HG03460 (cell line): Measurements from ENCODE around the gene PEX5.
"Not testable (repeated sequence)": the region's sequence is repeated elsewhere in the genome, so short reads cannot be mapped to it uniquely, and the experiment has no call there.

Experiments used
- ATAC-seq: cut with Tn5 transposase; IDR thresholded peaks from one replicate; pipeline ENCODE4 v1.9.1; 2021; ENCODE audit not compliant: unreplicated experiment

The PEX5 gene

DNA sequence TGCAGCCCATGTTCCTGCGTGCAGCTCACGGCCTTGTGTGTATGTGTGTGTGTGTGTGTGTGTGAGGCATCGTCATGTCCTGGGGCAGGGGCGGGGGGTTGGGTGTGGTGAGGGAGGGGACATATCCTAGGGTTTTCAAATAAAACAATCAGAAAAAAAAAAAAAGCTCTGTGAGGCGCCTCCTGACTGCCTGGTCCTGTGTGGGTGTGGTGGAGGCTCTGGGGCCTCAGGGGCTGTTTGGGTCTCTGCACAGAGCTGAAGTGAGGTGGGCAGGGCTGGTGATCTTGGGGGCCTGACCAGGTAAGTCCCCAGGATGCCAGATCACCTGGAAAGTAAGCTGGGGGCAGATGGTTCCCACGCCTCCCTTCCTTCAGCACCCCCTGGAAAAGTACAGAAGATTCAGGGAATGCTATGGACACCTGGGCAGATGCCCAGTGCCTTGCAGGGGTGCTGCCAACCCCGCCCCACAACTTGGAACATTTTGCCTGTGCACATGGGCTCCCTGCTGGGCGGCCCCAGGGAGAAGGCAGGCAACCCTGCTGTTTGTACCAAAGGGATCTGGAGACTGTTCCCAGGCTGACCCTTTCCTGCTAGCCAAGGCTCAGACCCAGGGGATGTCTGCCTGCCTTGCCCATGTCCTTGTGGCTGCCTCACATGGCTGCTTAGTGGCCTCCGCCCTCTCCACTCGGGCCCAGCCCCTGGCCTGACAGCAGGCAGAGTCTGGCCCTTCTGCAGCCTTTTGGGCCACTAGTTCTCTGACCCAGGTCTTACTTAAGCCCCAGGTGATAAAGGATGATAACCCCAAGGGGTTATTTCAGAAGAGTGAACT, 30.5 kb upstream of the PEX5 start:
- ATAC-seq, result no peak

DNA sequence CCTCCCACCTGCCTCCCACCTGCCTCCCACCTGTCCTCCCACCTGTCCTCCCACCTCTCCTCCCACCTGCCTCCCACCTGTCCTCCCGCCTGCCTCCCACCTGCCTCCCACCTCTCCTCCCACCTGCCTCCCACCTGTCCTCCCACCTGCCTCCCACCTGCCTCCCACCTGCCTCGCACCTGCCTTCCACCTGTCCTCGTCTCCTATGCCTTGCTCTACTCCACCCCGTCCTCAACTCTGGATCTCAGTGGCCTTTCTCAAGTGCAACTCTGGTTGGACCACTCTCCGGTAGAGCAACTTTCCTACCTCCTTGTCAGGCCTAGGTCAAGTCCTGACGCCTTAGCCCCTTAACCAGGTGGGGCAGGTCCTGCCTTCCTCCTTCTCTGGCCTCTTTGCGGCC, 29.3 kb upstream of the PEX5 start:
- no peak for ATAC-seq

DNA sequence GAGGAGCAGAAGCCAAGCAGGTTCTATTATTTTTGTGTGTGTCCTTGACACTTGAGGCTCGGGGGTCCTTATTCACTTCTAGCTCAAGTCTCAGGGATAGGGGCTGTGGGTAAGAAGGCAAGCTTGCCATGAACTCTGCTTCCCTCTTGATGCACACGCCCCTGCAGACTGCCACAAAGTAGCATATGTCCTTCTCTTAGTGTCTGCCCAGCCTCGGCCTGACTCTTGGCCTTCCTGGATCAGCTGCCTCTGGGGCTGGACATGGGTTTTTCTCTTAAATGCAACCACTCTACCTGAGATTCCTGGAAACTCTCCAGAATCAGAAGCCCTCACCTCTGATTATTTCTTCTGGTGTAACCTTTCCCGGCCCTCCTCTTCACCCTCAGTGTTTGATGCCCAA, 28.2 kb upstream of the PEX5 start:
- ATAC-seq, result no peak

DNA sequence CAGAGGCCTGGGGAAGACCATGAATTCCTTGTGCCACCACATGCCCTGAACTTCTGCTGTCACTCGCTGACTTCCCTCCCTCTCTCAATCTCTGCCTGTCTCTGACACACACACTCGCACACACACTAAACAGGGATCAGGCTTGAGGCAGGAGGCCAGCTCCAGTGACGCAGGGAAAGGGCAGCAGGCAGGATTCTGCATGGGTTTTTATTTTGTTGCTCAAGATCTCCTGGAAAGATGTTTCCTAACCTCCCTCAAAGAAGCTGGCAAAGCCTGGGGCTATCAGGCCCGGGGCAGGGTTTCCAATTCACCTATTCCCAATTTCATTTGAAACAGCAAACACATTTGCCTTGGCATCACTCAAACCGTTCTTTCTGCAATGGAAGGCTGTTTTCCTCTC, 27.7 kb upstream of the PEX5 start:
- no peak for ATAC-seq

DNA sequence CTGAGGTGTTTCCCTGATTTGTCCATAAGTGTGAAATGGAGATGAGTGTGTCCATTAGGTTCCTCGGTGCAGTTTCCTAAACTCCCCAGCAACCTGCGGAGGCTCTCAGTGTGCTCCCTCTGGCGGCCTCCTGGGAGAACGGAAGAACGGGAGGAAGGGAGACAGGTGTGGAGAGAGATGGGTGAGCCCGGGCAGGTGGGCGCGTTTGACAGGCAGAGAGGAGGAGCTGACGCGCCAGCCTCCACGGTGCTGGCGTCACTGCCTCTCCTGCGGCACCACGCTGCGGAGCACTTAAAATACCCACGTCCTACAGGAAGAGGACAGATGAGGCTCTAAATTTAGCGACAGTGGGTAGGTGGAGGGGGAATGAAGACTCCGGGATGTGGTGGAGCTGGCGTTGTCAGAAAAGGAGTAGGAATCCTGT, 26.8 kb upstream of the PEX5 start:
- no peak for ATAC-seq

DNA sequence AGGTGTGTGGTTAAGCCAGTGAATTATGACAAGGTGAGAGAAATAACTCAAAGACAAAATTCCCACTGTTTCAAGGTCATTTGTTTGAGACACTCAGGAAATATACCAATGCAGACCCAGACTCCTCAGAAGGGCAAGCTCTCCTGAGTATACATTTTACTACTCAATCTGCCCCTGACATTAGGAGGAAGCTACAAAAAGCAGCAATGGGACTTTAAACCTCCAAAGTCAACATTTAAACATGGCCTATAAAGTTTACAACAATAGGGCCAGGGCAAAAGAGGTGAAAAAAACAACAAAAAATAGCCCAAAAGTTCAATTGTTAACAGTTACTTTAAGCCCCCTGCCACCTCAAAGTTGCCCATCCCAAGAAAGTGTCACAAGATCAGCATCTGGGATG, 19.5 kb upstream of the PEX5 start:
- ATAC-seq, result no peak

DNA sequence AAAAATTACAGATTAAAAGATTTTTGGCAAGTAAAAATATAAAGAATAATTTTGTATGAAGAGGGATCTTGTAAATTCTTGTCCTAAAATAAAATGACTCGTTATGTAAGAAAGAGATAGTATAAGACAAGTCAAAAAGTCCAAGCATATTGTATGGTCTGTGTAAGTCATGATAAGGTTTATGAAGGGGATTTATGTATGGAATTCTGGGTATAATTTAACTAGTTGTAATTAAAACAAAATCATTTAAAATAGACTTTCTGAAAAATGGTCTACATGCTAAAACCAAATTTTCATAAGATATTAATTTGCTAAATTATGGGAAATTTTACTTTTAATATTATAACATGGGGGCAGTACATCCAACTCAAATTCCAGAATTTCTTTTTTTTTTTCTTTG, 17.6 kb upstream of the PEX5 start:
- no peak for ATAC-seq

DNA sequence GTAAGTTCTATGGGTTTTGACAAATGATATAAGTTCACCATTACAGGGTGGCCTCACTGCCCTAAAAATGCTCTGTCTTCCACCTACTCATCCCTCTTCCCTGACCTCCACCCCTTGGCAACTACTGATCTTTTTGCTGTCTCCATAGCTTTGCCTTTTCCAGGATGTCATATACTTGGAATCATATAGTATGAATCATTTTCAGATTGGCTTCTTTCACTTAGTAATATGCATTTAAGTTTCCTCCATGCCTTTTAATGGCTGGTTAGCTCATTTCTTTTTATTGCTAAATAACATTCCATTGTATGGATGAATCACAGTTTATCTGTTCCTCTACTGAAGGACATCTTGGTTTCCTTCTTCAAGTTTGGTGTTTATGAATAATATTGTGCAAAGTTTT, 14.0 kb upstream of the PEX5 start:
- no peak for ATAC-seq

DNA sequence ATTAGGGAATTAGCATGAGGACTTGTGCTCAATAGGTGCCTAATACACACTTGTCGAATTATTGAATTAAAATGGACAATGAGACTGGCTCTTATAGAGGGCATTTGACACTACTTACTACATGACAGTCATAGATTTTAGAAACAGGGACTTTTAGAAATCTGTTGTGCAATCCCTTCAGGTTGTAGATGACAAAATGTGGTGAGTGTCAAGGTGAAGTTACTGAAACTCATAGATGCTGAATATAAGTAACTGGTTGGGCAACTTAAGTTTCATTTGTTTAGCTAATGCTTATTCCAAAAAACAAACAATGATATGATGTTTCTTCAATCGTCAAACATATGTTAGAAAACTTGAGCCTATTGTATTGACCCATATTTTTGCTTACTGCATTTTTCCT, 12.9 kb upstream of the PEX5 start:
- no peak for ATAC-seq

DNA sequence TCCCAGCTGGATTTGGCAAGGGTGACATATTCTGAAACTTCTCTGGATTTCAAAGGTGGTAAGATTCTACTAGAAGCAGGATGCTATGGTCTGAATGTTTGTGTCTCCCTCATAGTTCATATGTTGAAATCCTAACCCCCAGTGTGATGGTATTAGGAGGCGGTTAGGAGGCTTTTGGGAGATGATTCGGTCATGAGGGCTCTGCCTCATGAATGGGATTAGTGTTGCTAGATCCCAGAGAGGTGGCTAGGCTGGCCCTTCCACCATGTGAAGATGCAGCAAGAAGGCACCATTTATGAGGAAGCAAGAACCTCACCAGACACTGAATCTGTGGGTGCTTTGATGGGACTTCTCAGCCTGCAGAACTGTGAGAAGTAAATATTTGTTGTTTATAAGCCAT, 11.0 kb upstream of the PEX5 start:
- ATAC-seq, result no peak

DNA sequence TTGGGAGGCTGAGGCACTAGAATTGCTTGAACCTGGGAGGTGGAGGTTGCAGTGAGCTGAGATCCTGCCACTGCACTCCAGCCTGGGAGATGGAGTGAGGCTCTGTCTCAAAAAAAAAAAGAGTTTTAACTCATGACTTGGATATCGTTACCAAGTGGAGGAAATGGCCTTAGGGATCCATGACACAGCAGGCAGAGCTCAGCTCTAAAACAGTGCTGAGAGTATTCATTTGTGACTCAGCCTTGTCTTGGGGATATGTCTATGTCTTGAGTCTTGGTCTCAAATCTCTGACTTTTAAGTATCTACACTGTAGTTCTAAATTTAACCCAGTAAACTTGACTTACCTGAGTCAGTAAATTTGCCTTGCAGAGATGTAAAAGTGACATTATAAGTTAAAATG, 8.8 kb upstream of the PEX5 start:
- ATAC-seq, result no peak

DNA sequence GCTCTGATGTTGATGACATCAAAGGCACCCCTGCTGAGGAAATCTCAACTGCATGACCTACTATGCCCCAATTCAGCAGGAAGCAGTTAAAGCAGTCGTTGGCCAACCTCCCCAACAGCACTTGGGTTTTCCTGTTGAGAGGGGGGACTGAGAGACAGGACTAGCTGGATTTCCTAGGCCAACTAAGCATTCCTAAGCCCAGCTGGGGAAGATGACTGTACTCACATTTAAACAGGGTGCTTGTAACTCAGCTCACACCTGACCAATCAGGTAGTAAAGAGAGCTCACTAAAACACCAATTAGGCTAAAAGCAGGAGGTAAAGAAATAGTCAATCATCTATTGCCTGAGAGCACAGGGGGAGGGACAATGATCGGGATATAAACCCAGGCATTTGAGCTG, 3.4 kb upstream of the PEX5 start:
- ATAC-seq, result not testable (repeated sequence)

DNA sequence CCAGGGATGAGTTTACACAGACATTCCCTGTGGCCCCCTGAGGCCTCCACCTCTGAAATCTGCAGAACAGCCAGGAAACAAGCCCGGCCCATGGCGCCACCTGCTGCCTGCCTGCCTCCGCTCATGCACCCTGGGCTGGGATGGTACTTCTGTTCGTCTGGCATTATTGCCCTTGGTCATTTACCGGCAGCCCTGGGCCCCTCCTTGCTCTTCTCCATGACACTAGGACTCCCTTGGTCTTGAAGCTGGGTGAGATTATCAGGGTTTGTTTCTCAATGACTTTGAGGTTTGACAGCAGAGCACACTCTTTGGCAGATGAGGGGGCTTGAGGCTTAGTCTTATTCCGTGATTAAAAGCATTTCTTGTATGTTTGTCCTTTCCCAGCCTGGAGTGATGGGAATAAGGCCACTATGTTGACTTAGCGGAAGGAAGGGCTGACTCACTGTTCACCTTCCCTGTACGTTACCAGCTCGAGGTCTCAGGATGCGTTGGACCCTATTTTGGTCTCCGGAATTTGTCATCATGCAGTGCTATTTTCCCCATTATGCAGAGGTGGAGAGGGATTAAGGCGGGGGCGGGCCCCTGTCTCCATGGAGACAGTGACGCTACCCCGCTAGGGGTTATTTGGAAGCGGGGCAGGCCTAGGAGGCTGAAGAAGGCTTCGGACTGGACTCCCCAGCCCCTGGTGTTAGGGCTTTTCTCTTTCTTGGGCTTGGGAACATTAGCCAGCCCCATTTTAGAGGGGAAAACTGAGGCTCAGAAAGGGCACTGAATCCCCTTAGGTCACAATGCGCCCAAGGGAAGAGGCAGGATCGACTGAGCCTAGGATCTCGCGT, 706 bp upstream of the PEX5 start:
- no peak for ATAC-seq

DNA sequence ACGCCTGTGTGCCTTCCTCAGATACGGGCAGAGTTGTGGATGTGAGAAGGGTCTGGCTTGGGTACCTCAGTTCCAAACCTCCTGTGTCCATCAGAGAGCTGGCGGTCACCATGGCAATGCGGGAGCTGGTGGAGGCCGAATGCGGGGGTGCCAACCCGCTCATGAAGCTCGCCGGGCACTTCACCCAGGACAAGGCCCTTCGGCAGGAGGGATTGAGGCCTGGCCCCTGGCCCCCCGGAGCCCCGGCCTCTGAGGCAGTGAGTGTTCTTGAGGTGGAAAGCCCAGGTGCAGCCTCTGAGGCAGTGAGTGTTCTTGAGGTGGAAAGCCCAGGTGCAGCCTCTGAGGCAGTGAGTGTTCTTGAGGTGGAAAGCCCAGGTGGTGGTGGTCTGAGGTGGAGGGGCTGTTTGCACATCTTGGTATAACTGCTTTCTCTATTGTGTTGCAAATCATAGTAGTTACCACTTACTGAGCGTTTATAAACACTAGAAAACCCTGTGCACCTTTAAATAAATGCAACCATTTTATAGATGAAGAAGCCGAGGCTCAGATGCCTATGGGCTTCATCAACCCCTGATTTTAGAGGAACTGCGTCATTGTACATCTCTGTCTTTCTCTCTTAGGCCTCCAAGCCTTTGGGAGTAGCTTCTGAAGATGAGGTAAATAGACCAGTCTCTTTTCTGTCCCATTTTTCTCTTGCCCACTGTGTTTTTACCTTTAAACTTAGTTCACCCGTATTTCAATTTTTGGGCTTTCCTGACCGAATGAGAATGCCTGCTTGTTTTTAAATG, 976 bp downstream of the PEX5 start:
- no peak for ATAC-seq

DNA sequence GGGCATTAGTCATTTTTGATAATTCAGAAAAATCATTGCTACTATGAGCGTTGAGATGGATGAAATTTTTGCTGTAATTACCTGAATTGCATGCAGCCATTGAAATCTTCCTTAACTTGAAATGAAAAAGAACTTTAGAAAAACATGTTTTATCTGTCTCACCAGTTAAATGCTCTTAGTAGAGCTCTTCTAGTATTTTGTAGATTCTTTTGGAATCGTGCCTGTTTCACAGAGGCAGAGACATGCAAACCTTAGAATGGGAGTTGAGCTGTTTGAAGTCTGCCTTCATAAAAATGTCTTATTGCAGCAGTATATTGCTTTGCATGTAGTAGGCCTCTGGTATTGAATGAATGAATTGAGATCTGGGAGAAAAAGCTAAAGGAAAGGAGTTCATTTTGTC, 4.2 kb downstream of the PEX5 start:
- no peak for ATAC-seq

DNA sequence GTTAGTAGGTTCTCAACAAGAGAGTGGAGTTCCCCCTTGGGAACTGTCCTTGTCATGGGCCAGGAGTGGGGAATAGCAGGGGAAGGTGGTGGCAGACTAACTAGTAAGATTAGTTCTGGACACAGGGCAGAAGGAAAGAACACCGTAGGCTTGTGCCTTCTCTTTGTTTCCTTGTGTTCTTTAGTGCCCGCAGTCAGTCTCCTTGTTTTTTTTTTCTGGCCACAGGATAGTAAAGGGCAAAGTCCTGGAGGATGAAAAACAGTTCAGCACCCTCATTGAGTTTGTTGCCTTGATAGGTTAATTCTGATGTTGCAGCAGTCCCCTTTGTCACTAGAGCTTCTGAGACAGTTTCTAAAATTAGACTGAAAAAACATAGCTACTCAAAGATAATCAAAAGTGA, 8.4 kb downstream of the PEX5 start:
- ATAC-seq, result no peak

DNA sequence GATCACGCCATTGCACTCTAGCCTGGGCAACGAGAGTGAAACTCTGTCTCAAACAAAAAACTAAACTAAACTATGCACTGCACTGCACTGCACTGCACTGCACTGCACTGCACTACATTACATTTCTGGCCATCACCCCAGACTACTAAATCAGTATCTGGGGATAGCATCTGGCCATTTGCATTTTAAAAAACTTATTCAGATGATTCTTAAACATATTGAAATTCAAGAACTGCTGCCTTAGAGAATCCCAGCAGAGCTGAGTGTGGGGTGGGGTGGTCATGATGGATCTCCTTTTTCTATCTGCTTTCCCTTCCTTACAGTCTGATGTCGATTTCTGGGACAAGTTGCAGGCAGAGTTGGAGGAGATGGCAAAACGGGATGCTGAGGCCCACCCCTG, 13.6 kb downstream of the PEX5 start:
- ATAC-seq, result no peak

DNA sequence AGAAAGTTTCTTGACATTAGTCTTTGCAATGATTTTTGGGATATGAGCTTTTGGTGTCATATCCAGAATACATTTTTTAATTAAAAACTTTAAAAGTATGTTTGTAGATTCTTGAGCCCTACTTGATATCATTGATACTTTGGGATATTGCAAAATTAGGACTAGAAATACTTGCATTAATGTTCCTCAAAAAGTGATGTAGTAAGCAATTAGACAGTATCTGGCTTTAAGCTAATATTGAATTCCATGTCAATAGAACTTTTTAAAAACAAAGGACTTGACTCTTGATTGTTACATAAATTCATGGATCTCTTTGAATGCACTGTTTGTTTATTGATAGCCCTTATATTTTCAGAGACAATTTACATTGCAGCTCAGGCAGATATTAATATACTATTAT, 15.6 kb downstream of the PEX5 start:
- ATAC-seq, result no peak

DNA sequence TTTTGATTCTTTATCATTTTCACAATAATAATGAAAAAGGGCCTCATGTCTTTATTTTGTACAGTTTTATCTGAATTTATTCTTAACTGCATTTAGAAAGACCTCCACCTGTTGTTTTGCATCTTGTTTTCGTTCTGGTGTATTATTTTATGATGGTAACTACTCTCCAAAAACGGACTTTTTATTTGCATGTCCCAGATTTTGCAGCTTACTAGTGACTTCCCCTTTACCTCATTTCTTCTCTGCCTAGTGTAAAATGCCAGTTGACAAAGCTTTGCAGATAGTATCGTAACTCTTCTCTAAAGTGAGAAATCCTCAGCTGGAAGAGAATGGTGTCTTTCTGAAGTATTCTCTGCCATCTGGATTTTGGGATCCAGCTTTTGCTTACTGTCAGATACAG, 17.2 kb downstream of the PEX5 start:
- ATAC-seq, result no peak

DNA sequence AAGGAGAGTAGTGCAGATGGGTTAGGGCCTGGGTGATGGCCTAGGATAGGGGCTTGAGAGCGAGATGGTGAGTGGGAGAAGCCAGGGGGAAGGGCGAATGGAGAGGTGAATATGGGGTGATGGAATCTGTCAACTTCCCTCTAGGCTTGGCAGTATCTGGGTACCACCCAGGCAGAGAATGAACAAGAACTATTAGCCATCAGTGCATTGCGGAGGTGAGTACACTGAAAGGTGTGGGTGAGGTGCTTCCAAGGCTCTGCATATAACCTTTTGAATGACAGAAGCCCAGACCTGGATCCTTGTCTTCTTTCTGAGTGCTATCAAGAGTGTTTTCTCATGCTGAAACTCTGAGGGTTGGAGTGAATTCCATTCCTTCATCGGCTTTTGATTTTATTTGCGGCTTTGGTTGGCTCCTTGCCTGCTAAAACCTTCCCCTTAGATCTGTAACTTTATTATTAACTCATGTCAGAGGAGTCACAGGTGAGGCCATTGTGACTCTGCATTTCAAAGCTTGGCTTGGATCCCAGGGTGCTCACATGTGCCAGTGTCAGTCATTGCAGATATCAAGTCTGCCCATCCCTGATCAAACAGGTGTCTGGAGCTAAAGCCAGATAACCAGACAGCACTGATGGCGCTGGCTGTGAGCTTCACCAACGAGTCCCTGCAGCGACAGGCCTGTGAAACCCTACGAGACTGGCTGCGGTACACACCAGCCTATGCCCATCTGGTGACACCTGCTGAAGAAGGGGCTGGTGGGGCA, 18.6 kb downstream of the PEX5 start:
- no peak for ATAC-seq

DNA sequence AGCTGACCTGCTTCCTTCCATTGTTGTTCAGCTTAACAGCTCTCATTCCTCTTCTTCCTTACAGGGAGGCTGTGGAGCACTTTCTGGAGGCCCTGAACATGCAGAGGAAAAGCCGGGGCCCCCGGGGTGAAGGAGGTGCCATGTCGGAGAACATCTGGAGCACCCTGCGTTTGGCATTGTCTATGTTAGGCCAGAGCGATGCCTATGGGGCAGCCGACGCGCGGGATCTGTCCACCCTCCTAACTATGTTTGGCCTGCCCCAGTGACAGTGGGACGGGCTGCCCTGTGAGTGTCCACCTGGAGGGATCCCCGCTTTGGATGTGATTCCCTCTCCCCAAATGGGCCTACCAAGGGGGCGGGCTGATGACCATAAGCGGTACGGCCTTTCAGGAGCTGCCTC, 20.5 kb downstream of the PEX5 start:
- no peak for ATAC-seq
